WI38 (cell line): ENCODE results near the gene TCN2.
"Not testable (repeated sequence)": the region's sequence is repeated elsewhere in the genome, so short reads cannot be mapped to it uniquely, and the experiment has no call there.

ENCODE experiments used
- H3K4me3 ChIP-seq: 2 replicates; pipeline ENCODE4 v1.5.1; 2011; ENCODE audit warnings: low read depth, mild to moderate bottlenecking, control low read depth, low read length
- CTCF ChIP-seq: IDR thresholded peaks from 2 replicates; pipeline ENCODE4 v1.5.1; 2012; ENCODE audit warnings: low read depth, mild to moderate bottlenecking, control low read depth, low read length

TCN2 gene

GRCh38 chr22:30564761-30565119, 42.2 kb upstream of the TCN2 start:
- no peak overlapping the region for H3K4me3 ChIP-seq
- no peak for TF ChIP-seq CTCF

GRCh38 chr22:30565341-30565740, 41.6 kb upstream of the TCN2 start:
- no peak for TF ChIP-seq CTCF
- no peak overlapping the region for H3K4me3 ChIP-seq

GRCh38 chr22:30566125-30566524, 40.8 kb upstream of the TCN2 start:
- TF ChIP-seq CTCF: no peak
- no peak overlapping the region for H3K4me3 ChIP-seq

- H3K4me3 ChIP-seq: not testable (repeated sequence)
Observed at GRCh38 chr22:30567277-30567676, 39.7 kb upstream of the TCN2 start.

GRCh38 chr22:30568137-30568805, 38.7 kb upstream of the TCN2 start:
- no peak overlapping the region for H3K4me3 ChIP-seq
- no peak for TF ChIP-seq CTCF

- no peak overlapping the region for H3K4me3 ChIP-seq
- no peak for TF ChIP-seq CTCF
Observed at GRCh38 chr22:30569674-30570202, 37.2 kb upstream of the TCN2 start.

- no peak for TF ChIP-seq CTCF
- no peak overlapping the region for H3K4me3 ChIP-seq
Observed at GRCh38 chr22:30572210-30572609, 34.8 kb upstream of the TCN2 start.
